Measurements from ENCODE around the gene KY. TPM values are rescaled to one million over a fixed set of nuclear protein-coding genes. Genes with fewer than 3 reads are reported as not detected.

Gene KY
- total RNA-seq, 1 experiment from 2014 or later = not detected

DNA sequence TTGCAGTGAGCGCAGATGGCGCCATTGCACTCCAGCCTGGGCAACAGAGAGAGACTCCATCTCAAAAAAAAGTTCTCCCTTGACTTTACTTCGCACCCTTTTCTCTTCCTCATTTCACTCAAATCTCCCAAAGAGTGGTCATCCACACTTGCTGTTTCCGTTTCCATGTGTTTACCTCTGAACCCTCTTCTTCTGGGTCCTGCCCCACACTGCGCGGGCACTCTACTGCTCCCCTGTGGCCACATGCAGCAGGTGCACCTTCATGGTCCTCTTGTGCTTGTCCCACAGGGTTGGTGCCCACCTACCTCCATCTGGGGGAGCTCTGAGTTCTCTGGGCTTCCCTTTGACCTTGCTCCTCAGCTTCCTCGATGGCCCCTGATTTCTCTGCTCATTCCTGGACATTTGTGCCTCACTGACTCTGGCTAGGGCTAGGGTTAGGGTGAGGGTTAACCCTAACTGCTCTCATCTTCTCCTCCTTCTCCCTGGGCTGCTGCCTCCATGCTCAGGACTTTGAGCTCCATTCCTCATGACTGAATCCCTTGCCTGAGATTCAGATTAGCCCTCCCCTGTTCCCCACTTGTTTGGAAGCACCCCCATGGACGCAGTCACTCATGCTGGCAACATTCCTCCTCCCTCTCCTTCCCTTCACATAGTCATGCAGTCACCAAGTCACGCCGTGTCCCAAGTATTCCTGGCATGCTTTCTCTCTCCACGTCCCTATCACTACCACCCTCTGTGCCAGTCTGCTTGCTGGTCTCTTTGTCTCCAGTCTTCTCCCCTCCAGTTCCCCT, 26.6 kb upstream of the KY start:
- DNase-seq (ENCODE audit: extremely low read depth, low read depth) = no peak

DNA sequence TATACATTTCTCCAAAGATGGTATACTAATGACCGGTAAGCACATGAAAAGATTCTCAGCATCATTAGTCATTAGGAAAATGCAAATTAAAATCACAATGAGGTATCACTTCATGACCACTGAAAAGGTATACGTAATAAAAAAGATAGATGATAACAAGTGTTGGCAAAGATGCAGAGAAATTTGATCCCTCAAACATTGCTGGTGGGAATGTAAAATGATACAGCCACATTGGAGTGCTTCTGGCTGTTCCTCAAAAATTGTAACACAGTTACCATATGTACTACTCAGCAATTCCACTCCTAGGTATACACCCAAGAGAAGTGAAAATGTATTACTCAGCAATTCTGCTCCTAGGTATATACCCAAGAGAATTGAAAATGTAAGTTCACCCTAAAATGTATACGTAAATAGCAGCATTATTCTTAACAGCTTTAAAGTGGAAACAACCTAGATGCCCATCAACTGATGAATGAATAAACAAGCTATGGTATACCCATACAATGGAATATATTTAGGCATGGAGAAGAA, 25.0 kb upstream of the KY start:
- DNase-seq (ENCODE audit: extremely low read depth, low read depth) = no peak

GRCh38 chr3:134672571-134672970, 21.7 kb upstream of the KY start:
- DNase-seq (ENCODE audit: extremely low read depth, low read depth) = no peak

- no peak for DNase-seq (ENCODE audit: extremely low read depth, low read depth)
Measured at GRCh38 chr3:134667956-134668355, 17.1 kb upstream of the KY start.

DNA sequence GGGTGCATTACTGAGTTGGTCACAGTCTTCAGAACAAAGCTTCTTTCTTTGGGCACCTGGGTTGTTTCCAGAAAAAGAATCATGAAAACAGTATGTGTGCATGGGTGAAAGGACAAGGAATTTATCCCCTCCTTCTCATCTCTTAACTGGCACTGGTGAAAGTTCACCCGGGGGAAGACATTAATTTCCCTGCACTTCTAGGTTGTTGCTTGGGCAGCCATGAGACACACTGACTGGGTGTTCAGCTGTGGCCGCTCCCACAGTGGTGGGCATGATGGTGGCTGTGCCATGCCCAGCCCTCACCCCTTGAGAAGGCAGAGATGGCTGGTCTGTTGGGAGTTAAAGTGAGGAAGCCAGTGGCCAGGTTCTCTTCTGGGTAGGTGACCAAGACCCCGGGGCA, 16.6 kb upstream of the KY start:
- DNase-seq (ENCODE audit: extremely low read depth, low read depth) = no peak

DNA sequence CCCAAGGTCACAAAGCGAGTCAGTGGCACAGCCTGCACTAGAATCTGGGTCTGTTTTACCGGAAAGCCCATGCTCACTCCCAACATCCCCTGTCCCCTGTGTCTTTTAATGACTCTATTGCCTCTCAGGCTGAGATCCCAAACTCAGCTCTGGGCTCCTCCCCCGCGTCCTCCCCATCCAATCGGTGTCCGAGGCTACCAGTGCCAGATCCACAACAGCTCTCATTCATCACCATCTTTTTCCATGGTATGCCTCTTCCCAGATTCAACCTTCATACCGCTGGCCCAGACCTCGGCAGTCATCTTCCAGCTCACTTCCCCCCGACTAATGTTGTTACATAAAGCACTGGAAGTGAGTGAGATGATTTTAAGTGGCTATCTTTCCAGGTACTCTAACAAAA, 16.1 kb upstream of the KY start:
- no peak for DNase-seq (ENCODE audit: extremely low read depth, low read depth)

DNA sequence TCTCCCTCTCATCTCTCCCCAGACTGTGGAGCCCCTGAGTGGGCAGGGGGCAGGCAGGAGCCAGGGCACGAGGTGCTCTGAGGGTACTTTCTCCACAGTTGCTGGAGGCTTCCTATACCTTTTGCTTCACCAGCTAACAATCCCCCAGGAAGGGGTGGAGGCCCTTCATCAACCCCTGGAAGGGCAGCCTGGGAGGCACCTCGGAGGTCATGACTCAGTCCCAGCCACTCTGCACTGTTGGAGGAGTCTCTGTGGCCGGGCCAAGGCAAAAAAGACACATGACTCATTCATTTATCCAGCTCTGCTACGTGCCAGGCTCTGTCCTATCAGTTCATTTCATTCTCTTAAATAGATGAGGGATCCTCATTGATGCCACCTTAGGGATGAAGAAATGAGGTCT, 15.6 kb upstream of the KY start:
- no peak for DNase-seq (ENCODE audit: extremely low read depth, low read depth)

- no peak for DNase-seq (ENCODE audit: extremely low read depth, low read depth)
Measured at GRCh38 chr3:134666052-134666451, 15.2 kb upstream of the KY start.

- no peak for DNase-seq (ENCODE audit: extremely low read depth, low read depth)
Measured at GRCh38 chr3:134665243-134665642, 14.4 kb upstream of the KY start.

GRCh38 chr3:134663721-134664456, 13.1 kb upstream of the KY start:
- DNase-seq (ENCODE audit: extremely low read depth, low read depth) = no peak

DNA sequence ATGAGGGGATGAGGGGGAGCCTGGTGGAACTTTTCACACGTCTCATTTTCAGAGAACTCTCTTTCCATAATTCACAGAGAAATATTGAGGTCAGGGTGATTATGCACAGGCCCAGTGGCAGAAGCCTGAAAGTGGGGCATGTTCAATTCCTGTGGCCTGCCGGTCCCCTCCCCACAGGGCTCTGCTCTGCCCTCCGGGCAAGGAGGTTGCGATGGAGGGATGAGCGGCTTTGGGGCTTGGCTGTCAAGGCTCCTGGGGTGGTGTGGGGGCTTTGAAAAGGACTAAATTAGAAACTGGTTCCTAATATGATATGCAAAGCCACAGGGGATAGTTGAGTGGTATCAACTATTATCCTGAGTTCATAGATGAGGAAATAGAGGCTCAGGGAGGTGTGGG, 9.2 kb upstream of the KY start:
- DNase-seq (ENCODE audit: extremely low read depth, low read depth) = no peak

DNA sequence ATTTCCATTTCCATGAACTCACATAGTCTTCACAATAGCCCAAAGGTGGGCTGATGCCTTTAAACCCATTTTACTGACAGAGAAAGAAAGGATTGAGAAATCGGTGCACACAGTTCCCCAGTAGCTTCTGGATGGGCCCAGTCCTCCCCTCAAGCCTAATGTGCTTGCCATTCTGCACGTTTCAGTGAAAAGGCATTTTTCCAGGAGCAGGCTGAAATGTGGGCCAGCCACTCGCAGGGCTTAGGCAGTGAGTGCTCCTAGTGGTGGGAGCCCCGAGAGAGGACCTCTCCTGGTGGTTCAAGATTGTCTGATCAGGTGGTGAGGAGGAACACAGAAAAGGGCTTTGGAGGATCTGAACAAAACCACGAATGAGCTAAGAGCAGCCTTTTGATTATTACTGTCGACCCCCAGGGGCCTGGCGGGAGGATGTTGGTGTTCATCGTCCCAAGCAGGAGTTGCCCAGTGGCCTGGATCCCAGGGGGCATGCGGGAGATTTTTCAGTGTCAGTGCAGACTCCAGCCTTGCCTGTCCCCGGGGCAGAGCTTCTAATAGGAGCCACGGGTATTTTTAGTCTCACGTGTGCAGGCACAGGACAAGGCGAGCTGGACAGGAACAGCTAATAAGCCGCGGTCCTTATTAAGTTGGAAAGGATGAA, 8.7 kb upstream of the KY start:
- no peak for DNase-seq (ENCODE audit: extremely low read depth, low read depth)

DNA sequence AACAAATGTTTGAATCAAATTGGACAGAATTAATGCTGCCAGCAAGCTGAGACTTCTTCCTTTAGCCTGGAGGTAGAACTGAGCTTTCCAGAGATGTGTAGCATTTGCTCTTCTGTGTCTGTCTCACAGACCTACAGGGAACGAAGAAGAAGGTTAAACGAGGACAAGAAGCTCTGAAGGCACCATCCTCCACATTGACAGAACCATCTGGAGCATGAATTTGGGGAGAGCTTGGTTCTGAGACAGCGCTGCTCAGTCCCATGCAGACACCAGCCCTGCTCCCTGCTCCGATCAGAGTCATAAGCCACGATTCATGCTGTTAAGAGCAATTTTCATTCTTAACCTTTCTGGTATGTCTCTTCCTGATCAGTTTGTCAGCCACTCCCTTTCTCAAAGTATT, 7.7 kb upstream of the KY start:
- DNase-seq (ENCODE audit: extremely low read depth, low read depth) = no peak

- DNase-seq (ENCODE audit: extremely low read depth, low read depth) = no peak
Measured at GRCh38 chr3:134656211-134656800, 5.5 kb upstream of the KY start.

- DNase-seq (ENCODE audit: extremely low read depth, low read depth) = no peak
Measured at GRCh38 chr3:134655706-134656105, 4.9 kb upstream of the KY start.

GRCh38 chr3:134654031-134654430, 3.2 kb upstream of the KY start:
- DNase-seq (ENCODE audit: extremely low read depth, low read depth) = no peak

DNA sequence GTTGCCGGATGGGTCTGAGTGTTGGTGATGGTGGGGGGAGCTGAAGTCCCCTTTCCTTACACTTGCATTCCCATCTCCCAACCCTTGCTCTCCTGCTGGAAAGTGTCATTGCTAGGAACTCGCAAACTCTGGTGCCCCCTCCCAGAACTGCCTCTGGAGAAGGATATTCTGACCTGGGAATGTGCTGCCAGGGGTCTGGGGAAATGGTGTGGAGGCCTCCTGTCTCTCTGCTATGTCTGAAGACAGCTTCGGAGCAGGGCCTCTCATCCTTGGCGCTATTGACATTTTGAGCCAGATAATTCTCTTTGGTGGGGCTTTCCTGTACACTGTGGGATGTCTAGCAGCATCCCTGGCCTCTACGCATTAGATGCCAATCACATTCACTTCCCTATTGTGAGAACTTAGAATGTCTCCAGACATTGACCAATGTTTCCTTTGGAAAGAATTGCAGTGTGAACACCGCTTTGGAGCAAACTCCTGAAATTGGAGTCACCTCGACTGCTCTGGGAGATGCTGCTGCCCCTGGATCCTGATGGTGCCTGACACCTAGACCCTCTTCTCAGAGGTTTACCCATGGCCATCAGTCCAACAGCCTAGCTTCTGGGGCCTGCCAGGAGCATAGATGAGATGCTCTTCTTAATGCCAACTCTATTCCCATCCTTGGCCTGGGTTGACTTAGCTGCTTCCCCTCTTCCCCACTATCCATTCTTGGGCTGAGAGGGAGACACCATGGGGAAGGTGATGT, 2.2 kb upstream of the KY start:
- no peak for DNase-seq (ENCODE audit: extremely low read depth, low read depth)

DNA sequence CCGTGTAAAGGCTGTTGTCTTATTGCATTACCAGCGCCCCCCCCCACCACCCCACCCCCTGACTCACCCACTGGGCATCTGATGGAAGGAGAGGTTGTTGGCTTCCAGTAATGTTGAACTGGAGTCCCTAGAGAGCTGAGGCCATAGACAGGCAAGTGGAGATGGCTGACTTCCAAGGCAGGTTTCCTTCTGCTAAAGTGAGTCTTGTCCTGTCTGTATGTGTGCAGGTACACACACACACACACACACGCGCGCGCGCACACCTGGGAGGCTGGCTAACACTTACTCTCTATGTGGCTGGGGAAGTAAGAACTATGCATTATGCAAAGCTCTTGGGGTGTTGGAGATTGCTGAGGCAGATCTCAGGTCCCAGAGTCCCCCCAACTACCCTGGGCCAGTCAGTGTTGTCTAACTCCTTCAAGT, 1.6 kb upstream of the KY start:
- no peak for DNase-seq (ENCODE audit: extremely low read depth, low read depth)

GRCh38 chr3:134651347-134652041, 672 bp upstream of the KY start:
- no peak for DNase-seq (ENCODE audit: extremely low read depth, low read depth)
